Stimulated activated naive CD4-positive, alpha-beta T cell (primary cell): ENCODE data around the gene EMILIN2.
"Not testable (repeated sequence)": the region's sequence is repeated elsewhere in the genome, so short reads cannot be mapped to it uniquely, and the experiment has no call there.

ENCODE experiments used
- DNase-seq, 6 experiments: peaks; one replicate each; lab custom pipeline; 2025; lab: John Stamatoyannopoulos, UW

The EMILIN2 gene

GRCh38 chr18:2915486-2915885 lies 68.7 kb downstream of the EMILIN2 start:
- not testable (repeated sequence) for DNase-seq

- no peak for DNase-seq
Measured at GRCh38 chr18:2916184-2916583, 69.4 kb downstream of the EMILIN2 start.

- DNase-seq, result no peak
Measured at GRCh38 chr18:2917259-2918047, 70.6 kb downstream of the EMILIN2 start.

- DNase-seq, result no peak
Measured at GRCh38 chr18:2918761-2919550, 72.2 kb downstream of the EMILIN2 start.

- DNase-seq, result no peak
Measured at GRCh38 chr18:2919600-2919999, 72.8 kb downstream of the EMILIN2 start.

GRCh38 chr18:2920027-2920426 lies 73.2 kb downstream of the EMILIN2 start:
- DNase-seq, result no peak

GRCh38 chr18:2920546-2921343 lies 73.9 kb downstream of the EMILIN2 start:
- DNase-seq, result no peak

GRCh38 chr18:2921778-2922177 lies 75.0 kb downstream of the EMILIN2 start:
- no peak for DNase-seq

GRCh38 chr18:2923464-2923863 lies 76.7 kb downstream of the EMILIN2 start:
- no peak for DNase-seq

- no peak for DNase-seq
Measured at GRCh38 chr18:2924920-2925319, 78.1 kb downstream of the EMILIN2 start.

GRCh38 chr18:2926528-2926927 lies 79.7 kb downstream of the EMILIN2 start:
- no peak for DNase-seq

- no peak for DNase-seq
Measured at GRCh38 chr18:2927745-2928144, 80.9 kb downstream of the EMILIN2 start.

- peak in 5 of 6 experiments; percentile 26 to 81 (median 32) for DNase-seq
Measured at GRCh38 chr18:2932247-2933181, 85.7 kb downstream of the EMILIN2 start.

- no peak for DNase-seq
Measured at GRCh38 chr18:2933995-2934394, 87.2 kb downstream of the EMILIN2 start.

GRCh38 chr18:2935438-2936192 lies 88.8 kb downstream of the EMILIN2 start:
- DNase-seq, result no peak

GRCh38 chr18:2939317-2939716 lies 92.5 kb downstream of the EMILIN2 start:
- DNase-seq, result no peak

- no peak for DNase-seq
Measured at GRCh38 chr18:2948038-2948437, 101.2 kb downstream of the EMILIN2 start.

- no peak for DNase-seq
Measured at GRCh38 chr18:2952605-2953004, 105.8 kb downstream of the EMILIN2 start.

- DNase-seq, result no peak
Measured at GRCh38 chr18:2953935-2954653, 107.3 kb downstream of the EMILIN2 start.
